Nephron progenitor cell (in vitro differentiated cells): ENCODE measurements around the gene GPR3.
"Not testable (repeated sequence)": the region's sequence is repeated elsewhere in the genome, so short reads cannot be mapped to it uniquely, and the experiment has no call there.

Experiments
- DNase-seq: peaks from one replicate; pipeline ENCODE4 v3.0.0; 2021
- H3K27ac Mint-ChIP-seq: 2 replicates; pipeline ENCODE4 v1.8.0; 2021; ENCODE audit warnings: mild to moderate bottlenecking, moderate library complexity, mixed read lengths
- H3K27me3 Mint-ChIP-seq: 2 replicates; pipeline ENCODE4 v1.8.0; 2021; ENCODE audit warnings: mild to moderate bottlenecking, low read depth, mixed read lengths; ENCODE audit not compliant: poor library complexity
- H3K36me3 Mint-ChIP-seq: 2 replicates; pipeline ENCODE4 v1.8.0; 2021; ENCODE audit warnings: low read depth, mixed read lengths
- H3K4me1 Mint-ChIP-seq: 2 replicates; pipeline ENCODE4 v1.8.0; 2021; ENCODE audit warnings: mixed read lengths
- H3K4me3 Mint-ChIP-seq: 2 replicates; pipeline ENCODE4 v1.8.0; 2021; ENCODE audit warnings: mild to moderate bottlenecking, moderate library complexity, mixed read lengths
- H3K9me3 Mint-ChIP-seq: 2 replicates; pipeline ENCODE4 v1.8.0; 2021; ENCODE audit warnings: mild to moderate bottlenecking, moderate library complexity, mixed read lengths
- CTCF ChIP-seq: fragments of 200-600 bp; sonication (generic); IDR thresholded peaks from 2 replicates; pipeline ENCODE4 v1.5.0; 2021; ENCODE audit warnings: antibody characterized with exemption

Gene GPR3

GRCh38 chr1:27380766-27381733 lies 11.4 kb upstream of the GPR3 start:
- DNase-seq = no peak
- H3K27ac Mint-ChIP-seq = no peak overlapping the region
- no peaks in the 10 kb centered on the region for H3K9me3 Mint-ChIP-seq
- no peaks in the 10 kb centered on the region for H3K36me3 Mint-ChIP-seq
- peaks cover 17% of the 10 kb centered on the region for H3K4me1 Mint-ChIP-seq
- no peak overlapping the region for H3K4me3 Mint-ChIP-seq
- TF ChIP-seq CTCF = no peak
- peaks cover 37% of the 10 kb centered on the region for H3K27me3 Mint-ChIP-seq

DNA sequence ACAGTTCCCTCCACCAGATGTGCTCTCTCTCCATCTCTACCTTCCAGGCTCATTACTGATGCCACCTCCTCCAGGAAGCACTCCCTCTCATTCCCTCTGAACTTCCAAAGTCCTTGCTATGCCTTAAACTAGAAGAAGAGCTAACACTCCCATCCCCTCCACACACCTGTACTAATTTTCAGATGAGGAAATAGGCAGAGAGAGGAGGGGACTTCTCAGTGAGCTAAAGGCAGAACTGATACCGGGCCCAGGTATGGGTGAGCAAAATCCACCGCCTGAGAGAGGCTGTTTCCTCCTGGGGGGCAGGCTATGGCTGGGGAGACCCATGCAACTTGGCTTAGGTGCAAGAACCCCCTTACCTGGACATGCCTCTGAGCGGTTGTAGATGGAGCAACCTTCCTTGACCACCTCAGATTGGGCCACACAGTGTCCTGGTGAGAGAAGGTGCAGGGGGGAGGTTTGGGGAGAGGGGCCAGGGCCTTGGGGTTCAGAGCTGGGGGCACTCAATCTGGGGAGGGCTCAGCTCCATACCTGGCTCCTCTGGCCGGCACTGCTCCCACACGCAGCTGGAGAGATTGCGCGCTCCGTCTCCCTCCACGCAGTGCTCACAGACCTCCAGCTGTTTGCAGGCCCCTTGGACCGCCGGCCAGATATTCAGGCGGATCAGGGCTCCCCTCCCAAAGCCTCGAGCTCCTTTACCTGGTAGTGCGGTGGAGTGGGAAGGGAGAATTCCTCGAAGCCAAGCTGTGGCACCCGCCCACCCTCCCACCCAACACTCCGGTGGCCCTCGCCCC lies 10.3 kb upstream of the GPR3 start:
- TF ChIP-seq CTCF = no peak
- Mint-ChIP-seq H3K9me3 (no peaks in the 10 kb centered on the region), H3K4me1 (peaks cover 17% of the 10 kb centered on the region), H3K36me3 (no peaks in the 10 kb centered on the region), H3K27ac (no peak overlapping the region), H3K4me3 (no peak overlapping the region), H3K27me3 (peaks cover 41% of the 10 kb centered on the region)
- DNase-seq = no peak

DNA sequence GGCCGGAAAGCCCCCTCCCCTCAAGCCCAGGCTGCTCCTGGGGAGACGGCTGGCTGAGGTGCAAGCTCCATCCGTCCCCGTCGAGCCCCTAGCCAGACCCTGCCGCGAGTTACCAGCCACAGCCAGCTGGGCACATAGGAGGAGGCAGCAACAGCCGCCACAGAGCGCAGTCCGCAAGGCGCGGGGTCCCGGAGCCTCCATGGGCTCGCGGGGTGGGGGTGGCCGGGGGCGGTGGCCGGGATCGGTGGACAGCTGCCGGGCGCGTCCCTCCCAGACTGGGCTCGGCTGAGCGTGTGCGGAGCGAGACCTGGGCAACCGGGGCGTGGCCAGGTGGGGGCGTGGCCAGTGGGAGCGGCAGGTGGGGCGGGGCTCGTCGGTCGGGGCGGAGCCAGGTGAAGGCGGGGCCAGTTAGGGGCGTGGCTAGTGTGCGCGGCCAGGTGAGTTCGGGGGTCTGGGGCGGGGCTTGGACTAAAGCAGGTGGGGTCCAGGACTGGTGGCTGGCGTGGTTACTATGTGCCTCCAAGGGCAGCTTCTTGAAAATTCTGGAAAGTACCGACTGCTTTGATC lies 9.3 kb upstream of the GPR3 start, which contains the start of gene CD164L2:
TSS of gene CD164L2 (minus strand) at position 295 of the 567 bp plus-strand sequence. CDS start at position 201, 94 bp downstream.
- H3K27ac Mint-ChIP-seq = no peak within 1 kb of the TSS
- TF ChIP-seq CTCF = no peak
- H3K27me3 Mint-ChIP-seq = peaks cover 41% of the 10 kb centered on the region
- no peaks in the 10 kb centered on the region for H3K36me3 Mint-ChIP-seq
- peaks cover 11% of the 10 kb centered on the region for H3K4me1 Mint-ChIP-seq
- peak within 1 kb of the TSS; percentile 28 for H3K4me3 Mint-ChIP-seq
- no peaks in the 10 kb centered on the region for H3K9me3 Mint-ChIP-seq
- peak; percentile 88 for DNase-seq

- Mint-ChIP-seq H3K27ac (no peak overlapping the region), H3K9me3 (no peaks in the 10 kb centered on the region), H3K4me3 (no peak overlapping the region), H3K36me3 (no peaks in the 10 kb centered on the region), H3K27me3 (peaks cover 44% of the 10 kb centered on the region), H3K4me1 (peaks cover 11% of the 10 kb centered on the region)
- DNase-seq = no peak
- no peak for TF ChIP-seq CTCF
These were observed 8.8 kb upstream of the GPR3 start for GRCh38 chr1:27383661-27384060.

DNA sequence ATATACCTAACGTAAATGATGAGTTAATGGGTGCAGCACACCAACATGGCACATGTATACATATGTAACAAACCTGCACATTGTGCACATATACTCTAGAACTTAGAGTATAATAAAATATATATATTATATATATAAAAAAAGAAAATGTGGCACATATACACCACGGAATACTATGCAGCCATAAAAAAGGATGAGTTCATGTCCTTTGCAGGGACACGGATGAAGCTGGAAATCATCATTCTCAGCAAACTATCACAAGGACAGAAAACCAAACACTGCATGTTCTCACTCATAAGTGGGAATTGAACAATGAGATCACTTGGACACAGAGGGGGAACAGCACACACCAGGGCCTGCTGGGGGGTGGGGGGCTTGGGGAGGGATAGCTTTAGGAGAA lies 7.6 kb upstream of the GPR3 start:
- not testable (repeated sequence) for H3K36me3 Mint-ChIP-seq, H3K27ac Mint-ChIP-seq, DNase-seq, H3K4me1 Mint-ChIP-seq, H3K4me3 Mint-ChIP-seq, H3K9me3 Mint-ChIP-seq
- peaks cover 46% of the 10 kb centered on the region for H3K27me3 Mint-ChIP-seq
